ENCODE results near the gene SOX13.

The SOX13 gene

GRCh38 chr1:204132718-204133117, 59.8 kb downstream of the SOX13 start:
- DNase-seq, result no peak

GRCh38 chr1:204134103-204134502, 61.2 kb downstream of the SOX13 start:
- no peak for DNase-seq

- DNase-seq, result no peak
Observed at GRCh38 chr1:204136814-204137213, 63.9 kb downstream of the SOX13 start.

GRCh38 chr1:204139088-204139487, 66.2 kb downstream of the SOX13 start:
- DNase-seq, result no peak

GRCh38 chr1:204139952-204140351, 67.0 kb downstream of the SOX13 start:
- no peak for DNase-seq

- no peak for DNase-seq
Observed at GRCh38 chr1:204141131-204141530, 68.2 kb downstream of the SOX13 start.

GRCh38 chr1:204142032-204142974, 69.4 kb downstream of the SOX13 start:
- no peak for DNase-seq

GRCh38 chr1:204143276-204144041, 70.5 kb downstream of the SOX13 start:
- DNase-seq, result no peak

- no peak for DNase-seq
Observed at GRCh38 chr1:204145033-204145504, 72.2 kb downstream of the SOX13 start.

GRCh38 chr1:204146309-204146708, 73.4 kb downstream of the SOX13 start:
- no peak for DNase-seq

- DNase-seq, result no peak
Observed at GRCh38 chr1:204146965-204147364, 74.0 kb downstream of the SOX13 start.

GRCh38 chr1:204147406-204148383, 74.8 kb downstream of the SOX13 start:
- DNase-seq, result no peak

- DNase-seq, result no peak
Observed at GRCh38 chr1:204149107-204149506, 76.2 kb downstream of the SOX13 start.

- DNase-seq, result no peak
Observed at GRCh38 chr1:204149635-204150565, 77.0 kb downstream of the SOX13 start.

GRCh38 chr1:204150702-204151551, 78.0 kb downstream of the SOX13 start:
- DNase-seq, result no peak

GRCh38 chr1:204151552-204152309, 78.8 kb downstream of the SOX13 start, which contains the start of gene ETNK2:
TSS of gene ETNK2 (minus strand) at chr1:204152044. CDS start at chr1:204151852, 192 bp downstream.
- DNase-seq, result peak in 1 of 2 experiments; percentile 72

- DNase-seq, result no peak
Observed at GRCh38 chr1:204152310-204153044, 79.6 kb downstream of the SOX13 start.

GRCh38 chr1:204153667-204154066, 80.8 kb downstream of the SOX13 start:
- DNase-seq, result no peak

Measured in NCI-H446 (cell line).